CD14-positive monocyte (primary cell): Measurements from ENCODE around the gene ARMC8. TPM values are rescaled to one million over a fixed set of nuclear protein-coding genes. Genes with fewer than 3 reads are reported as not detected.

Experiments used
- DNase-seq, 3 donors: peaks; one replicate each; pipeline ENCODE4 v3.0.0-alpha.2; 2011 to 2022
- H2AFZ ChIP-seq: 2 replicates; pipeline ENCODE4 v1.6.0; 2012; ENCODE audit warnings: mild to moderate bottlenecking, low read depth, low read length, inconsistent platforms; ENCODE audit not compliant: insufficient read depth, poor library complexity, severe bottlenecking
- H3K27ac ChIP-seq, 2 donors: 1 replicate in 1 of 2; 2 replicates in 1 of 2; pipeline ENCODE4 v1.5.1; 2012 to 2013; ENCODE audit warnings: low read length in 2 of 2, control low read depth in 1 of 2, inconsistent platforms in 1 of 2, low read depth in 1 of 2, mild to moderate bottlenecking in 1 of 2
- H3K27me3 ChIP-seq, 2 donors: one replicate each; pipeline versions ENCODE4 v1.6.0 to v1.6.1; 2011 to 2013; ENCODE audit warnings: low read length in 2 of 2; ENCODE audit not compliant: control insufficient read depth in 2 of 2, insufficient read depth in 2 of 2
- H3K36me3 ChIP-seq, 2 donors: replicated peaks in 1 of 2; 1 replicate in 1 of 2; 2 replicates in 1 of 2; pipeline versions ENCODE4 v1.5.1 to v1.6.1; 2012 to 2013; ENCODE audit warnings: low read length in 2 of 2, control low read depth in 1 of 2, inconsistent platforms in 1 of 2, mild to moderate bottlenecking in 1 of 2; ENCODE audit not compliant: insufficient read depth in 2 of 2, control insufficient read depth in 1 of 2
- H3K4me1 ChIP-seq, 2 donors: 1 replicate in 1 of 2; 2 replicates in 1 of 2; pipeline versions ENCODE4 v1.5.1 to v1.6.1; 2012 to 2013; ENCODE audit warnings: low read length in 2 of 2, control low read depth in 1 of 2, inconsistent platforms in 1 of 2, mild to moderate bottlenecking in 1 of 2, moderate library complexity in 1 of 2; ENCODE audit not compliant: insufficient read depth in 2 of 2, control insufficient read depth in 1 of 2
- H3K4me2 ChIP-seq: replicated peaks from 2 replicates; pipeline ENCODE3; 2012; ENCODE audit warnings: low read length, moderate library complexity, mild to moderate bottlenecking; ENCODE audit not compliant: poor library complexity, severe bottlenecking; ENCODE audit errors: extremely low read depth
- H3K4me3 ChIP-seq, 3 experiments: fragments of 200-600 bp in 1 of 3; sonication (generic) in 1 of 3; replicated peaks in 1 of 3; 1 replicate in 2 of 3; 2 replicates in 1 of 3; pipeline ENCODE4 v1.5.1; 2011 to 2013; ENCODE audit warnings: low read length in 3 of 3, mild to moderate bottlenecking in 3 of 3, control low read depth in 2 of 3, low read depth in 2 of 3, inconsistent platforms in 1 of 3, moderate library complexity in 1 of 3
- H3K79me2 ChIP-seq: 2 replicates; pipeline ENCODE4 v1.6.0; 2012; ENCODE audit warnings: mild to moderate bottlenecking, control low read depth, inconsistent platforms, low read length, moderate library complexity; ENCODE audit not compliant: insufficient read depth
- H3K9ac ChIP-seq: 2 replicates; pipeline ENCODE4 v1.6.0; 2017; ENCODE audit warnings: low read length, mild to moderate bottlenecking; ENCODE audit not compliant: insufficient read depth, poor library complexity, severe bottlenecking
- H3K9me3 ChIP-seq, 2 donors: replicated peaks in 1 of 2; 1 replicate in 1 of 2; 2 replicates in 1 of 2; pipeline versions ENCODE4 v1.5.1 to v1.6.1; 2012 to 2013; ENCODE audit warnings: low read length in 2 of 2, control low read depth in 1 of 2; ENCODE audit not compliant: control insufficient read depth in 1 of 2, insufficient read depth in 1 of 2
- H4K20me1 ChIP-seq: 2 replicates; pipeline ENCODE4 v1.6.0; 2012; ENCODE audit warnings: mild to moderate bottlenecking, low read length, control low read depth, moderate library complexity; ENCODE audit not compliant: insufficient read depth
- H3K27ac Mint-ChIP-seq, 7 donors: one replicate each; pipeline ENCODE4 v1.8.0; 2020; ENCODE audit warnings: mild to moderate bottlenecking in 7 of 7, mixed read lengths in 7 of 7, moderate library complexity in 6 of 7, inconsistent platforms in 2 of 7
- H3K27me3 Mint-ChIP-seq, 3 donors: one replicate each; pipeline ENCODE4 v1.8.0; 2021 to 2022; ENCODE audit warnings: low read depth in 3 of 3, mild to moderate bottlenecking in 3 of 3, mixed read lengths in 3 of 3, moderate library complexity in 3 of 3, inconsistent platforms in 1 of 3
- H3K36me3 Mint-ChIP-seq, 2 donors: one replicate each; pipeline ENCODE4 v1.8.0; 2020; ENCODE audit warnings: mixed read lengths in 2 of 2, inconsistent platforms in 1 of 2, mild to moderate bottlenecking in 1 of 2
- H3K4me1 Mint-ChIP-seq: one replicate; pipeline ENCODE4 v1.8.0; 2020; ENCODE audit warnings: mild to moderate bottlenecking, mixed read lengths
- H3K4me3 Mint-ChIP-seq, 2 donors: one replicate each; pipeline ENCODE4 v1.8.0; 2020; ENCODE audit warnings: mild to moderate bottlenecking in 2 of 2, mixed read lengths in 2 of 2, moderate library complexity in 1 of 2
- H3K9me3 Mint-ChIP-seq, 7 donors: one replicate each; pipeline ENCODE4 v1.8.0; 2020 to 2022; ENCODE audit warnings: mixed read lengths in 7 of 7, mild to moderate bottlenecking in 6 of 7, moderate library complexity in 6 of 7, inconsistent platforms in 2 of 7
- CTCF ChIP-seq: fragments of 200-600 bp; IDR thresholded peaks from one replicate; pipeline ENCODE4 v1.8.0; 2022; ENCODE audit warnings: antibody characterized with exemption, mild to moderate bottlenecking
- WGBS: methylation state at CpG from one replicate; pipeline ENCODE4 v1.1.5; 2013; ENCODE audit warnings: missing lambda C conversion rate; ENCODE audit not compliant: insufficient coverage; 5-methylcytosine and 5-hydroxymethylcytosine counted together
- intact Hi-C, 2 donors: fragments of 100-400 bp; cut with micrococcal nuclease; formaldehyde crosslinking; loops; one replicate each; pipeline versions ENCODE4 v1.15.0 to v1.15.1; 2023
- polyA plus RNA-seq, 3 donors: library from polyadenylated mRNA; depleted of rRNA in 1 of 3; unstranded in 2 of 3; stranded (reverse) in 1 of 3; fragments of 300-500 nt in 2 of 3; fragments of >200 nt in 1 of 3; fragmentation: Illumina TruSeq in 2 of 3; gene quantifications; 1 replicate in 2 of 3; 2 replicates in 1 of 3; pipeline ENCODE4 v1.2.3, GENCODE V29; 2012 to 2021

The ARMC8 gene
- polyA plus RNA-seq, 3 donors = 34.3 to 43.9 (median 42.0) TPM

DNA sequence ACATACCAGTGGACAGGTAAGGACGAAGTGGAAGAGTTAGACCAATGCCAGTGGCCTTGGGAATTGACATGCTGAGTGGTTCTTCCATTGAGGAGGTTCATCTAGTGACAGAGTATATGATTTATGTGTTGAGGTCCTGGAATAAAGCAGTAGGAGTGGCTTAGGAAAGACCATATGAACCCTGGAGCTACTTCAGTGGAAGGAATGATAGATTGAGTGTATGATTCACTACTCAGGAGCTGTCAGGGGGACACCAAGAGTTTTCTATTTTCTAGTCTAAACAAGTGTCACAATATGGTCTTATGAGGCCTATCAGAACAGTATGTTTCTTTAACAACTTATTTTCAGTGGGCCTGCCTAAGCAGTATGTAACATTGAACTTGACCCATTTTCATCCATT is 78.6 kb downstream of the ARMC8 start:
- Mint-ChIP-seq H3K4me1 (no peaks in the 10 kb centered on the region), H3K4me3 (no peak overlapping the region), H3K9me3 (no peaks in the 10 kb centered on the region), H3K27me3 (peaks cover 0 to 2% (median 0%) of the 10 kb centered on the region in 3 donors), H3K27ac (no peak overlapping the region), H3K36me3 (peaks cover 40 to 67% of the 10 kb centered on the region in 2 donors)
- Histone ChIP-seq H3K9ac (no peak overlapping the region), H3K4me1 (no peaks in the 10 kb centered on the region), H3K4me2 (no peak overlapping the region), H3K36me3 (peaks cover 30 to 79% of the 10 kb centered on the region in 2 donors), H3K4me3 (no peak overlapping the region), H3K79me2 (no peaks in the 10 kb centered on the region), H3K9me3 (no peaks in the 10 kb centered on the region), H3K27me3 (no peaks in the 10 kb centered on the region), H2AFZ (no peak overlapping the region), H3K27ac (no peak overlapping the region), H4K20me1 (no peaks in the 10 kb centered on the region)
- DNase-seq = no peak
- 100% methylated on average over 1 of the region's 1 CpG for WGBS
- no peak for TF ChIP-seq CTCF
- intact Hi-C loops = no loop called here

- intact Hi-C loops = no loop called here
- Histone ChIP-seq H3K79me2 (no peaks in the 10 kb centered on the region), H3K4me1 (no peaks in the 10 kb centered on the region), H3K4me2 (no peak overlapping the region), H4K20me1 (no peaks in the 10 kb centered on the region), H3K27ac (no peak overlapping the region), H3K9me3 (no peaks in the 10 kb centered on the region), H3K9ac (no peak overlapping the region), H3K36me3 (peaks cover 40 to 87% of the 10 kb centered on the region in 2 donors), H3K27me3 (no peaks in the 10 kb centered on the region), H3K4me3 (no peak overlapping the region), H2AFZ (no peak overlapping the region)
- no peak overlapping the region for H3K27ac Mint-ChIP-seq
- WGBS = no CpG with 5 or more reads among the region's 3 CpGs
- no peaks in the 10 kb centered on the region for H3K9me3 Mint-ChIP-seq
- H3K4me3 Mint-ChIP-seq = no peak overlapping the region
- peaks cover 44 to 73% of the 10 kb centered on the region in 2 donors for H3K36me3 Mint-ChIP-seq
- TF ChIP-seq CTCF = no peak
- H3K4me1 Mint-ChIP-seq = peaks cover 2% of the 10 kb centered on the region
- no peak for DNase-seq
- peaks cover 0 to 2% (median 0%) of the 10 kb centered on the region in 3 donors for H3K27me3 Mint-ChIP-seq
Observed at GRCh38 chr3:138267083-138267482, 80.0 kb downstream of the ARMC8 start.
